ENCODE data around the gene TUBE1.

Gene TUBE1

DNA sequence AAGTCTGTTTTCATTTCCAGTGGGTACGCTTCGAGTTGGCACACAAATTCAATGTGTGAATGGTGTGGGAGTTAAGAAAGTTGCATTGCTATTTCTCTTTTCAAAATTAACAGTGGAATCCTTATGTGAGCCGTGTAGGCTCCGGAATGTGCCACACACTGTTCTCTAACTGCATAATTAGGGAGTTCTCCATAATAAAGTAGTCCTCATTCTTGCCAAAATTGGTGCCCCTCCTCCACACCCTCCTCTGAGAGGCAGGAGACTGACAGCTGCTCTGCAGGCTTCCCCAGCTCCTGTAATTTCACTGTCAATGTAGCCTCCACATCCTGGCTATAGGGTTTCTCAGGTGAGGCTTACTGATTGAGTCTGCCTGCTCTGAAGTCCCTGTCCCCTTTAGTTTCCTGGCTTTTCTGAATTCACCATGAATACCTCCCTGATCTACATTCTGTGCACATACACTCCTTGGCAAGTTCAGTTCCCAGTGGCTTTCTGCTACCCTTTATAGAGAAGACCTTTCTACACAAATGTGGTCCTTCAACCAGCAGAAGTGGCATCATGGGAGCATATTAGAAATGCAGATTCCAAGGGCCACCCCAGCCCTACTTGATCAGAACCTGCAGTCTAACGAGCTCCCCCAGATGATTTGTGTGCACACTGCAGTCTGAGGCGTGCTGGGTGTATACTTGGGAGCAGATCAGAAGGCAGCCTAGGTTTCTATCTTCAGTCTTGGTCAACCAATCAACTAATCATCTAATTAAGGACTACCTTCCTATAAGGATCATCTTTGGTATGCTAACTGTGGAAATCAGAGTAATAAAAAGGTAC lies 53.3 kb downstream of the TUBE1 start:
- Histone ChIP-seq H3K4me1 (no peaks in the 10 kb centered on the region), H3K36me3 (ENCODE audit: control insufficient read depth, insufficient read depth, low read length) (no peaks in the 10 kb centered on the region), H3K9ac (no peak overlapping the region), H3K4me2 (ENCODE audit: low read length) (no peak overlapping the region), H3K9me3 (ENCODE audit: control insufficient read depth, low read length) (no peaks in the 10 kb centered on the region), H3K79me2 (no peaks in the 10 kb centered on the region), H2AFZ (peak overlapping the region; percentile 40), H3K4me3 (ENCODE audit: low read depth, low read length) (no peak overlapping the region), H3K27ac (no peak overlapping the region), H3K27me3 (ENCODE audit: control insufficient read depth, insufficient read depth, low read length) (no peaks in the 10 kb centered on the region)
- TF ChIP-seq, protein P1, sequence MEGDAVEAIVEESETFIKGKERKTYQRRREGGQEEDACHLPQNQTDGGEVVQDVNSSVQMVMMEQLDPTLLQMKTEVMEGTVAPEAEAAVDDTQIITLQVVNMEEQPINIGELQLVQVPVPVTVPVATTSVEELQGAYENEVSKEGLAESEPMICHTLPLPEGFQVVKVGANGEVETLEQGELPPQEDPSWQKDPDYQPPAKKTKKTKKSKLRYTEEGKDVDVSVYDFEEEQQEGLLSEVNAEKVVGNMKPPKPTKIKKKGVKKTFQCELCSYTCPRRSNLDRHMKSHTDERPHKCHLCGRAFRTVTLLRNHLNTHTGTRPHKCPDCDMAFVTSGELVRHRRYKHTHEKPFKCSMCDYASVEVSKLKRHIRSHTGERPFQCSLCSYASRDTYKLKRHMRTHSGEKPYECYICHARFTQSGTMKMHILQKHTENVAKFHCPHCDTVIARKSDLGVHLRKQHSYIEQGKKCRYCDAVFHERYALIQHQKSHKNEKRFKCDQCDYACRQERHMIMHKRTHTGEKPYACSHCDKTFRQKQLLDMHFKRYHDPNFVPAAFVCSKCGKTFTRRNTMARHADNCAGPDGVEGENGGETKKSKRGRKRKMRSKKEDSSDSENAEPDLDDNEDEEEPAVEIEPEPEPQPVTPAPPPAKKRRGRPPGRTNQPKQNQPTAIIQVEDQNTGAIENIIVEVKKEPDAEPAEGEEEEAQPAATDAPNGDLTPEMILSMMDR (IDR thresholded peaks at IDR 0.05), result no peak

DNA sequence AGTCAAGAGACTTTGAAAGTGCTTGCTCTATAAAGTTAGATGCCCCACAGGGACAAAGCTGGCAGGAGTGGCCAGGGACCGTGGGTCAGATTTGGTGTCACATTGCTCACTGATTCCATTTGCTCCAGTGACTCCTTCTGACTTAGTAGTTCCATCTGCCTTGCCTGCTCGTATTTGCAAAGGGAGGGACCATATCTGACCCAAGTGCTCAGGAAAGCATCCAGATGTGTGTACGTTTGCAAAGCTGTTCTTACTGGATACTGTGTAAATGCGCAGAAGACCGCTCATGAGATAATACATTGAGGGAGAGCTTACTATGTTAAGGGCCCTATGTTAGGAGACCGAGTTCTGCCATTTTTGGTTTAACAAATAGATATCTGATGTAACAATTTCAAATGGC lies 54.6 kb downstream of the TUBE1 start:
- Histone ChIP-seq H3K4me2 (ENCODE audit: low read length) (no peak overlapping the region), H3K4me3 (ENCODE audit: low read depth, low read length) (no peak overlapping the region), H3K79me2 (no peaks in the 10 kb centered on the region), H2AFZ (no peak overlapping the region), H3K27me3 (ENCODE audit: control insufficient read depth, insufficient read depth, low read length) (no peaks in the 10 kb centered on the region), H3K9ac (no peak overlapping the region), H3K4me1 (no peaks in the 10 kb centered on the region), H3K9me3 (ENCODE audit: control insufficient read depth, low read length) (no peaks in the 10 kb centered on the region), H3K36me3 (ENCODE audit: control insufficient read depth, insufficient read depth, low read length) (no peaks in the 10 kb centered on the region), H3K27ac (no peak overlapping the region)
- TF ChIP-seq, protein P1 (IDR thresholded peaks at IDR 0.05), result no peak

DNA sequence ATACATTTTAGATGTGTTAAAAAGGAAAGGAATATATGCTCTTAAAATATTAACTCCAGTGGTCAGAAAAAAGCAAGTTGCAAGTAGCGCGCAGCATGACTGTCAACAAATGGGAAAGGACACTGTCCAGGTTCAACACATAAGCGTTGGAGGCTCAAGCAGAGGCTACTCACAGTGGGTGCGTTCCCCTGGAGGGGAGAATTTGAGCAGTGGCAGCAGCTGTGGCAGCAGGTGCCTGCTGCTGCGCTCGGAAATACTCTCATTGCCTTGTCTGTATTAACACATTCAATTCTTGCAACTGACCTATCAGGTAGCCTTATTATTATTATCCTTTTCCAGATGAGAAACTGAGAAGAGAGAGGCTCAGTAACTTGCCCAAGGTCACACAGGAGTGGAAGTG lies 55.3 kb downstream of the TUBE1 start:
- no peaks in the 10 kb centered on the region for H3K79me2 ChIP-seq
- H3K36me3 ChIP-seq (ENCODE audit: control insufficient read depth, insufficient read depth, low read length), result no peaks in the 10 kb centered on the region
- no peak overlapping the region for H2AFZ ChIP-seq
- no peaks in the 10 kb centered on the region for H3K4me1 ChIP-seq
- H3K9me3 ChIP-seq (ENCODE audit: control insufficient read depth, low read length), result no peaks in the 10 kb centered on the region
- H3K4me2 ChIP-seq (ENCODE audit: low read length), result no peak overlapping the region
- H3K9ac ChIP-seq, result no peak overlapping the region
- TF ChIP-seq, protein P1 (IDR thresholded peaks at IDR 0.05), result no peak
- H3K27me3 ChIP-seq (ENCODE audit: control insufficient read depth, insufficient read depth, low read length), result no peaks in the 10 kb centered on the region
- no peak overlapping the region for H3K27ac ChIP-seq
- no peak overlapping the region for H3K4me3 ChIP-seq (ENCODE audit: low read depth, low read length)

DNA sequence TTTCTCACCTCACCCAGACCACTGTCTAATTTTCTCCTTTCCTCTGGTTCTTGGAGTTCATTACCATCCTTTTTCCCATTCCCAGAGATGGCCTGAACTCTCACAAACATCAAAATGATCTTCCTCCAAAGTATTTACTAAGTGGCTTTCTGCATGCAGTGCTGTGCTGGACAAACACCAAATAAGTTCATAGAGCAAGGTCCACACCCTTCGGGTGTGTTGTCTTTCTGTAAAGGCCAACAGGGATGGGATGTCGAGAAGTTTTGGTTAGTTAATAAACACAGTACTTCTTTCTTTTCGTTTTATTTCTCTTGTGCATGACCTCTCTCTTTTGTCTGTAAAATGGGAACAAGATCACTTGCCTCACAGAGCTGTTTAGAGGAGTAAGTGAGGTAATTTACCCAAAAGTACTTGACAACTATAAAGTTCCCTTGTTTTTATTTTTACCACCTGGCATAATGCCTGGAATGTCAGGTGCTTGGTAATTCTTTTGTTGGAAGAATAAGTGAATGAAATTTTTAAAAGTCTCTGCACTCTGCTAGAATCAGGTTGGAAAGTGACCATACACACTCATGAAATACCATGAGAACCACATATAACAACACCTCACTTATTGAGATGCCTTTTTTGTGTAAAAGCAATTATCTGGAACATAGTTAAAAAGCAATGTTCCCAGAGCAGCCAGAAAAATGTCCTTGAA lies 56.2 kb downstream of the TUBE1 start:
- no peaks in the 10 kb centered on the region for H3K36me3 ChIP-seq (ENCODE audit: control insufficient read depth, insufficient read depth, low read length)
- no peak overlapping the region for H3K4me3 ChIP-seq (ENCODE audit: low read depth, low read length)
- no peak overlapping the region for H3K27ac ChIP-seq
- no peak overlapping the region for H3K9ac ChIP-seq
- H3K79me2 ChIP-seq, result no peaks in the 10 kb centered on the region
- H3K9me3 ChIP-seq (ENCODE audit: control insufficient read depth, low read length), result no peaks in the 10 kb centered on the region
- H2AFZ ChIP-seq, result no peak overlapping the region
- TF ChIP-seq, protein P1 (IDR thresholded peaks at IDR 0.05), result no peak
- no peaks in the 10 kb centered on the region for H3K27me3 ChIP-seq (ENCODE audit: control insufficient read depth, insufficient read depth, low read length)
- H3K4me1 ChIP-seq, result no peaks in the 10 kb centered on the region
- no peak overlapping the region for H3K4me2 ChIP-seq (ENCODE audit: low read length)
